ENCODE results near the gene SMAP1.
"Not testable (repeated sequence)": the region's sequence is repeated elsewhere in the genome, so short reads cannot be mapped to it uniquely, and the experiment has no call there.

The SMAP1 gene

DNA sequence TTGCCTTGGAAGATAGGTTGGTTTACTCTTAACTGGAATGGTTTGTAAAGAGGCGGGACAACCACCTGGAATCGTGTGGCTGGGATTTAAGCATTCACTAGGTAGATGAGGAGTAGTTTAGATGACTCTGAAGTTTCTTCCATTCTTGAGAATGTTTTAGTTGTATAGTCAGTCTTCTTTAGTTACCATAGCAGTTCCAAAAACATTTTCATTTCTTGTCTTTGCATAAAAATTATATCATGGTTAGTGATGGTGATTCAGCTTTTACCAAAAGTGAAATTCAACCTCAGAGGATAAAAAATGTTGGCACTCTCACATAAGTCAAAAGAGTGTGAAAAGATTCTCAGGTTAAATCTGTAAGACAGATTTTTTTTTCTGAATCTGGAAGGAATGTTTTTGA, 70.3 kb downstream of the SMAP1 start:
- no peak overlapping the region for H3K4me3 ChIP-seq (ENCODE audit: low read depth, low read length)

DNA sequence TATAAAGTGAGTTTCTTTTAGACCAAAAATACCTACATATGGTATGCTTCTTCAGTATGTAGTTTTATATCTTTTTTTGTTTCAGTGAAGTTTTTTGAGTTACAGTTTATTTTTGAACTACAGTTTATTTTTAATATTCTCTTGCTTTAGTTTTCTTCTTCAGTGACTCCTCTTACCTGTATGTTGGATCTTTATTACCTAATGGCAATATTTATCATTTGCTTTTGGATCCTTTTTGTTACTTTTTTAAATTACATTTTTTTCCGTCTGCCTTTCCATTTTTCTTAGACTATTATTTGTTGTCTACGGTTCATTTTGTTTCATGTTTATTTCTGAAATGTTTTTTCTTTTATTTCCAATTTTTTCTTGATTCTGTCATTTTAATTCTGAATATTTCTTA, 71.9 kb downstream of the SMAP1 start:
- no peak overlapping the region for H3K4me3 ChIP-seq (ENCODE audit: low read depth, low read length)

DNA sequence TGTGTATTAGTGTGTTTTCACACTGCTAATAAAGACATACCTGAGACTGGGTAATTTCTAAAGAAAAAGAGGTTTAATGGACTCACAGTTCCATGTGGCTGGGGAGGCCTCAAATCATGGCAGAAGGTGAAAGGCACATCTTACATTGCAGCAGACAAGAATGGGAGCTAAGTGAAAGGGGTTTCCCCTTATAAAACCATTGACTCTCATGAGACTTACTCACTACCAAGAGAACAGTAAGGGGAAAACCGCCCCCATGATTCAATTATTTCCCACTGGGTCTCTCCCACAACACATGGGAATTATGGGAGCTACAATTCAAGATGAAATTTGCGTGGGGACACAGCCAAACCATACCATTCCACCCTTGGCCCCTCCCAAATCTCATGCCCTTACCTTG, 73.1 kb downstream of the SMAP1 start:
- not testable (repeated sequence) for H3K4me3 ChIP-seq (ENCODE audit: low read depth, low read length)

DNA sequence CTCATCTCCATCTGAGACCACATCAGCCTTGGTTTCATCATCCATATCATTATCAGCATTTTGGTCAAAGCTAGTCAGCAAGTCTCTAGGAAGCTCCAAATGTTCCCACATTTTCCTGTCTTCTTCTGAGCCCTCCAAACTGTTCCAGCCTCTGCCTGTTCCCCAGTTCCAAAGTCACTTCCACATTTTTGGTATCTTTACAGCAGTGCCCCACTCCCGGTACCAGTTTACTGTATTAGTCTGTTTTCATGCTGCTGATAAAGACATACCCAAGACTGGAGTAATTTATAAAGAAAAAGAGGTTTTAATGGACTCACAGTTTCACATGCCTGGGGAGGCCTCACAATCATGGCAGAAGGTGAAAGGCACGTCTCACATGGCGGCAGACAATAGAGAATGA, 74.8 kb downstream of the SMAP1 start:
- not testable (repeated sequence) for H3K4me3 ChIP-seq (ENCODE audit: low read depth, low read length)

DNA sequence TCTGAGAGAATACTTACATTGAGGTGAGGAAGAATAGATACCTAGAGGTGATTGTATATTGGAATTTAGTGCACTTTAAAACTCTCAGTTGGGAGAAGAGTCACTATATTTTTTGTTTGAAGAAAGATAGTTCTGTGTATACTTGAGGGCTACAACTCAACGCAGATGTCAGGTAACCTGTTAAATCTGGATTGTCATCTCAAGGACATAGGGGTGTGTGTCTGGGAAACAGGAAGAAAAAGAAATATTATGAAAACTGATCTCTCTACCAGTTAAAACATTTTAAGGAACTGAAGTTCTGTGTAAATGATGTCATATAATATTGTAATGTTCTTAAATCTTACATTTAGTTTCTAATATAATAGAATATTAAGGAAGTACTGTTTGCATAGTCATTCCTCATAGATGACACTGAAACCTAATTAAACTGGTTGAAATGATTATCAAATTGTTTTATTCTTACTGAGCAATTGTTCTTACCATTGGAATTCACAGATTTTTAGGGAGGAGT, 86.2 kb downstream of the SMAP1 start:
- H3K4me3 ChIP-seq (ENCODE audit: low read depth, low read length), result no peak overlapping the region

DNA sequence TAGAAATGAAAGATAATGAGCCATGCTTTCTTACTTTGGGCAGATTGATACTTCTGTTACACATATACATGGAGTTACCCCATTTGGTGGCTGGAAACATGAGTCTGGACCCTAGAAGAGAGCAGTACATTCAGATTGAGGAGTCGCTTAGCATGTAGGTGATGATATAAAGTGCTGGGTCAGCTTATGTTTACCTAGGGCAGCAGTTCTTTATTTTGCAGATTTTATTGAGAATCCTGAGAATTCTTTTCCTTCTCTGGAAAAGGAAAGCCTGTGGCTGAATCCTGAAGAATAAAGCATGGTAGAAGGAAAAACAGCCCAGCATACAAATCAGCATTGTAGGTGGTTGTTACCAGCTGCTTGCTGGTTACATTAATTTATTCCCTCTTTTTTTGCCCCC, 91.2 kb downstream of the SMAP1 start:
- H3K4me3 ChIP-seq (ENCODE audit: low read depth, low read length), result no peak overlapping the region

DNA sequence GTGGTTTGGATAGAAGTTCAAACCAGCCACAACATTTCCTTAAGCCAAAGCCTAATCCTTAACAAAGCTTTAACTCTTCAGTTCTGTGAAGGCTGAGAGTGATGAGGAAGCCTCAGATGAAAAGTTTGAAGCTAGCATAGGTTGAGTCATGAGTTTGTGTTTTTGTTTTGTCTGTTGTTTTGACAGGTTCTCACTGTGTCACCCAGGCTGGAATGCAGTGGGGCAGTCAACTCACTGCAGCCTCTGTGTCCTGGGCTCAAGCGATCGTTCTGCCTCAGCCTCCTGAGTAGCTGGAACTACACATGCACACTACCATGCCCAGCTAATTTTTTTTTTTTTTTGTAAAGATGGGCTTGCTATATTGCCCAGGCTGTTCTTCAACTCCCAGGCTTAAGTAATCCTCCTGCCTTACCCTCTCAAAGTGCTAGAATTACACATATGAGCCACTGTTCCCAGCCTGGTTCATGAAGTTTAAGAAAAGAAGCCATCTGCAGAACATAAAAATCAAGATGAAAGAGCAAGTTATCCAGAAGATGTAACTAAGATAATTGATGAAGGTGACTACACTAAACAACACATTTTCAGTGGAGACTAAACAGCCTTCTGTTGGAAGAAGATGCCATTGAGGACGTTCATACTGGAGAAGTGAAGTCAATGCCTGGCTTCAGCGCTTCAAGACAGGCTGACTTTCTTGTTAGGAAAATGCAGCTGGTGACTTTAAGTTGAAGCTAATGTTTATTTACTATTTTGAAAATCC, 96.2 kb downstream of the SMAP1 start:
- H3K4me3 ChIP-seq (ENCODE audit: low read depth, low read length), result no peak overlapping the region

DNA sequence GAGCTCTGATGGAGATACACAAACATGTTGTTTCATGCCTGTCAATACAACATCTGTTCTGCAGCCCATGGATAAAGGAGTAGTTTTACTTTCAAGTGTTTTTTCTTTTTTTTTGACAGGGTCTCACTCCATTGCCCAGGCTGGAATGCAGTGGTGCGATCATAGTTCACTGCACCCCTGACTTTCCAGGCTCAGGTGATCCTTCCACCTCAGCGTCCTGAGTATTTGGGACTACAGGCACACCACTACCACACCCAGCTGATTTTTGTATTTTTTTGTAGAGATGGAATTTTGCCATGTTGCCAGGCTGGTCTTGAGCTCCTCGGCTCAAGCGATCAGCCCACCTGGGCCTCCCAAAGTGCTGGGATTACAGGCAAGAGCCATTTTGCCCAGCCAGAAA, 97.0 kb downstream of the SMAP1 start:
- H3K4me3 ChIP-seq (ENCODE audit: low read depth, low read length), result no peak overlapping the region

DNA sequence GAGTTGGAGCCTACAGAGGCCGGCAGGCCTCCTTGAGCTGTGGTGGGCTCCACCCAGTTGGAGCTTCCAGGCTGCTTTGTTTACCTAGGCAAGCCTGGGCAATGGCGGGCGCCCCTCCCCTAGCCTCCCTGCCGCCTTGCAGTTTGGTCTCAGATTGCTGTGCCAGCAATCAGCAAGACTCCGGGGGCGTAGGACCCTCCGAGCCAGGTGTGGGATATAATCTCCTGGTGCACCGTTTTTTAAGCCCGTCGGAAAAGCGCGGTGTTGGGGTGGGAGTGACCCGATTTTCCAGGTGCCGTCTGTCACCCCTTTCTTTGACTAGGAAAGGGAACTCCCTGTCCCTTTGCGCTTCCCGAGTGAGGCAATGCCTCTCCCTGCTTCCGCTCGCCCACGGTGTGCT, 103.7 kb downstream of the SMAP1 start:
- not testable (repeated sequence) for H3K4me3 ChIP-seq (ENCODE audit: low read depth, low read length)

DNA sequence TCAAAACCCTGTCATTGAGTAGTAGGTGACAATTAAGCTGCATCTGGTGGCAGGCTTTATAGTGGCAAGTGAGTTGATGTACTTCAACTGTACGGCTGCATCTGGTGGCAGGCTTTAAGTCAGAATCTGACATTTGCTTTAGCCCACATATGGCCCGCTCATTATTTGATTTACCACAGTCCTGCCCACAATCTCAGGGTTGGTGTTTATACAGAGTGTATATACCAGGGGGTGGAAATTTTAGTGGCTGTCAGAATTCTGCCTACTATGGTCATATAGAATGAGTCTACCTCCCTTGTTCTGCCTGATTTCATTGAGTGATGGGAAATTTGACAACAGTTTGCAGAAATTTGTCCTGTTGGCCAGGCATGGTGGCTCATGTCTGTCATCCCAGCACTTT, 112.3 kb downstream of the SMAP1 start:
- H3K4me3 ChIP-seq (ENCODE audit: low read depth, low read length), result no peak overlapping the region

DNA sequence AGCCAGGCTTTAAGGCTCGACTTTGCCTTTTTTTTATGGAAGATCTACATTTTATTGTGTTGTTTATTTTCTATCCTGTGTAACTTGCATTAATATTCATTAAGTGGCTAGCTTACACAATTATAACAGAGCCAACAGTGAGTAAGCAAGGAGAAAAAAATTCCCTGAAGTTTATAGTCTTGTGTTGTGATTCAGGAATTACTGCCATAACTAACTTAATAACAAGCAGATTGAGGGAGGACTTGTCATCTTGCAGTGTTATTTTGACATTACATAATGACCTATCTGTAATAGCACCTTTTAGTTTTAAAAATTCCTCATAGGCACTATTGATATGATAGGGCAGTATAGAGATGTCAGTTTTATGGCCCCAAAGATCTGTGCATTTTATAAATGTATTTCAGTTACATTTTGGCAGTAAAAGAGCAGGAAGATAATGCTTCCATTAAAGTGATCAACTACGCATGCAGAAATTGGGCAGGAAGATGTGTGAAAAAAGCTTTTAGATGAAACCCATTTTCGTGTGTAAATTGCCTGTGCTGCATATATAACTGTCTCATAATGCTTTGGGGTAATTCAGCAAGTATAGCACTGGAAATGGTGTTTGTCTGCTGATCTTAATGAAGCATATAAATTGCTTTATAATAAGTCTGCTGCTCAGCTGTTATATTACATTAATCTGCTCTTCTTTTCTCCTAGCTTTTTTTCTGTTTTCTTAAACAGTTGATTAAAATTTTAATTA, 123.0 kb downstream of the SMAP1 start:
- H3K4me3 ChIP-seq (ENCODE audit: low read depth, low read length), result no peak overlapping the region

DNA sequence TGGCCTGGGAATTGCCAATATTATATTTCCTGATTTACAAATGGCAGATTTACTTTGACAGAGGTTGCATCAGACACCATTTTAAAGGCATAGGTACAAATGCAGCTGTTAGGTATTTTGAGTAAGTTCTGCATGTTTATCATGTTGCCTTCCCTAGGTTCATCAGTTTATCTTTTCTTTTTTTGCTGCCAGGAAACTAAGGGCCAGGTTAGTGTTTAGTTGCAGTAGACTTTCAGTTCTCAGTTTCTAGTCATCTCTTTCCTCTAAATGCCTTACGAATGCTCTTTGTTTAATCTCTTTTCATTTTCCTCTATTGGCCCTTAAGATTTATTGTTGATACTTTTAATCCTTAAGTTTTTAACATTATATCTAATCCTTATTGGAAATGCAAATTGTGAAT, 129.9 kb downstream of the SMAP1 start:
- H3K4me3 ChIP-seq (ENCODE audit: low read depth, low read length), result no peak overlapping the region

DNA sequence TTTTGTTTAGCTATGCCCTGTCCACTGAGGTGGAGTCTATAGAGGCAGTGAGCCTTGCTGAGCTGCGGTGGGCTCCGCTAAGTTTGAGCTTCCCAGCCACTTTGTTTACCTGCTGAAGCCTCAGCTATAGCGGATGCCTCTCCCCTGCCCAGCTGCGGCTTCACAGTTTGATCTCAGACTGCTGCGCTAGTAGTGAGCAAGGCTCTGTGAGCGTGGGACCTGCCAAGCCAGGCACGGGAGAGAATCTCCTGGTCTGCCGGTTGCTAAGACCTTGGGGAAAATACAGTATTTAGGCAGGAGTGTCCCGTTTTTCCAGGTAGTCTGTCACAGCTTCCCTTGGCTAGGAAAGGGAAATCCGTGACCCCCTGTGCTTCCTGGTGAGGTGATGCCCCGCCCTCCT, 138.4 kb downstream of the SMAP1 start:
- no peak overlapping the region for H3K4me3 ChIP-seq (ENCODE audit: low read depth, low read length)

DNA sequence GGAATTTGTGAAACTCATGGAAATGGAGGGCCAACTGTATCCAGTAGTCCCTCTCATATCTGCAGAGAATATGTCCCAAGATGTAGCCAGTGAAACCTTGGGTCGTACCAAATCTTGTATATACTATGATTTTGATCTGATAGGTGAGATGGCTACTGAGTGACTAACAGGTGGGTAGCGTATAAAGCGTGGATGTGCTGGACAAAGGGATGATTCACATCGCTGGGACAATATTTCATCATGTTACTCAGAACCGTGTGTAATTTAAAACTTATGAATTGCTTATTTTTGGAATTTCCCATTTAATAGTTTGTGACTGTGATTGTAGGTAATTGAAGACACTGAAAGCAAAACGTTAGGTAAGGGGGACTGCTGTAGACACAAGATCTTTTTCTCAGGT, 144.1 kb downstream of the SMAP1 start:
- no peak overlapping the region for H3K4me3 ChIP-seq (ENCODE audit: low read depth, low read length)

DNA sequence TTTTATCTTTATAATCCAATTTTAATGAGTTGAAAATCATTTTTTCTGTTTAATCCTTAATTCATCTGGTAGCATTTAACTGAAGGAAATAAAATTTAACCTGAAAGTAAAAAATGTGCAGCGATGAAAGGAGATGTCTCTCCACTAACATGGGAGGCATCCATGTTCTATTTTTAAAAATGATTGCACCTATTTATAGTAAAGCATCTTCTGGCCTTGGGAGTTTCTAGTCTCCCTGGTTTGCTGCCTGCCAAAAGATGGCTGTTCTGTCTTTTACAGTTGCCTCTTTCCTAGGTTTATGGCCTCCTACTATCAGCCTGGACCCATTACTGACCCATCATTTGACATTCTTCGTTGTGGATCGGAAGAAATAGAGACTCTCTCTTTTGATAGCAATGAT, 146.2 kb downstream of the SMAP1 start:
- no peak overlapping the region for H3K4me3 ChIP-seq (ENCODE audit: low read depth, low read length)

DNA sequence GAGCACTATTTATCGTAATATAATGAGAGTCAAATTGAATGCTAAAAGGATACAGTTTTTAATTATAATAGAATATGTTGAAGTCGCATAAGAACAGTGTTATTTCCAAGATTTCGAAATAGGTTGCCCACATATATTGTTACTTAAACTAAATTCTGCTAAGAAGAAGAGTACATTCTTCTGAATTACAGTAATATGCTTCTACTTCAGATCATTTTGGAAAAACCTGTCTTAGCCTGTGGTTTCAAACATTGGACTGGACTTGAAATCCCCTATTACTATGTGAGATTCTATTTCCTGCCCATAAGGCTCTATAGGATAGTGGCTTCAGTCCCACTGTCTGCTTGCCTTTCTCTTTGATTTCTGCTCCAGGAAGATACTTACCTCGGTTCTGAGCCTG, 152.0 kb downstream of the SMAP1 start:
- H3K4me3 ChIP-seq (ENCODE audit: low read depth, low read length), result no peak overlapping the region

DNA sequence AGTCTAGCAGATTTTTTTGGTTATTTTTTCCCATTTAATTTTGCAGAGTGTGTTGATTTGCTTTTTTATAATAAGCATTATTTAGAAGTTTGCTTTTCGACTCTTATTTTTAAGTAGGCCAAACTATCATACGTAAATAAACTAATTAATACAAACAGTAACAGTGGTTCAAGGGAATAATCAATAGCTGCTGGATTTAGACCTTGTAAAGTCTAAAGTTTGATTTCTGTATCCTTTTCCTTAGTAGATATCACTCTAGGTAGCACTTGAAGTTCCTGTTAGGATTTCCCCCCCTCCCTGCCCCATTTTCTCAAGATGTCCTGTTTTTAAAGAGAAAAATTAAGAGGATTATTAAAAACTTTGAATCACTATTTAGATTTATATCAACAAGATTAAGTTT, 153.1 kb downstream of the SMAP1 start:
- H3K4me3 ChIP-seq (ENCODE audit: low read depth, low read length), result no peak overlapping the region

DNA sequence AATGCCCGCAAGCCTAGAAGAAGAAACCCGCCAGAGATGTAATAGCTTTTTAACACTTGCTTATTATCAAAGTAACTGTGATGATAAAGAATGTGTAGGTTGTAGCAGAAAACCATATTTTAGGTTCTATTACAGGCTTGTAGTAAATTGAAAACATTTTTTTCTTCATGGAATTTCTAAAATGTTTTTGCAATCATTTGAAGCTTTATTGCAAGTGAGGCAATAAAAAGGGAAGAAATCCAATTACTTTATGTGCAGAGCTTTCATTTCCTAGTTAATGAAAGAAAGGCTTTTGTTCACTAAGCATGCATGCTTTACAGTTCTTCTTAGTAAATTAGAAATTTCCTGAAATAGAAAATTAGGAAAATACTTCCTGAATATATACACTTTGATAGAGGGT, 154.1 kb downstream of the SMAP1 start:
- H3K4me3 ChIP-seq (ENCODE audit: low read depth, low read length), result no peak overlapping the region

DNA sequence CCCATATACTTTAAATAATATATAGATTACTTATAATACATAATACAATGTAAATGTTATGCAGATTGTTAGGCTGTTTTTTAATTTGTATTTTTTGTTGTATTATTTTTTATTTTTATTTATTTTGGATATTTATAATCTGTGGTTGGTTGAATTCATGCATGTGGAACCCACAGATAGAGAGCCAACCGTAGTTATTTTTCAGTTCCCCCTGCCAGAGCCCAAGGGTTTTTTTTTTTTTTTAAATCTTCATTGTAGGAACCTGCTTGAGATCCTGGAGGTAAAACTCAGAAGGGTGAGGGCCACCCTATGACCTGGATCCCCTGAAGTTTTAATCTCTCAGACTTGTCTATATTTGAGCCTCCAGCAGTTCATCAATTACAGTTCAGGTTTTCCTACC, 156.0 kb downstream of the SMAP1 start:
- H3K4me3 ChIP-seq (ENCODE audit: low read depth, low read length), result no peak overlapping the region

DNA sequence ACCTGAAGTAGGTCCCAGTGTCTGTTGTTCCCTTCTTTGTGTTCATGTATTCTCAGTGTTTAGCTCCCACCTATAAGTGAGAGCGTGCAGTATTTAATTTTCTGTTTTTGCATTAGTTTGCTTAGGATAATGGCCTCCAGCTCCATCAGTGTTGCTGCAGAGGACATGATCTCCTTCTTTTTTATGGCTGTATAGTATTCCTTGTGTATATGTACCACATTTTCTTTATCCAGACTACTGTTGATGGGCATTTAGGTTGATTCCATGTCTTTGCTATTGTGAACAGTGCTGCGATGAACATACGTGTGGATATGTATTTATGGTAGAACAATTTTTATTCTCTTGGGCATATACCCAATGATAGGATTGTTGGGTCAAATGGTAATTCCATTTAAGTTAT, 163.7 kb downstream of the SMAP1 start:
- H3K4me3 ChIP-seq (ENCODE audit: low read depth, low read length), result no peak overlapping the region

DNA sequence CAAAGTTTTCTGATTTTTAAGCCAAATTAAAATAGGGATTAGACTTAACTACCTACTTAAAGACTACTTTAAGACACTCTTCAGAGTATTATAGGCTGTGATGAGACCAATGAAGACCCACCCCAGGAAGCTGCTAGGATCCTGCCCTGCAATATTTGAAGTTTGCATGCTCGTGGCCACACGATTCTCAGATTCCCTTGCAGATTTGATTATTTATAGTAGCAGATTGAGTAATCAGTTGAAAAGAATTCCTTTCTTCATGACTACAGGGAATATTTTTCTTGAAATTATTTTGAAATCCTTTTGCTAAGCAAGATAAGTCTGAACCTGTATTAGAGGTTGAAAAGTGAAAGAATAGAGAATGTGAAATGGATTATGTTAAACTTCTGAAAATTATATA, 166.8 kb downstream of the SMAP1 start:
- H3K4me3 ChIP-seq (ENCODE audit: low read depth, low read length), result no peak overlapping the region

DNA sequence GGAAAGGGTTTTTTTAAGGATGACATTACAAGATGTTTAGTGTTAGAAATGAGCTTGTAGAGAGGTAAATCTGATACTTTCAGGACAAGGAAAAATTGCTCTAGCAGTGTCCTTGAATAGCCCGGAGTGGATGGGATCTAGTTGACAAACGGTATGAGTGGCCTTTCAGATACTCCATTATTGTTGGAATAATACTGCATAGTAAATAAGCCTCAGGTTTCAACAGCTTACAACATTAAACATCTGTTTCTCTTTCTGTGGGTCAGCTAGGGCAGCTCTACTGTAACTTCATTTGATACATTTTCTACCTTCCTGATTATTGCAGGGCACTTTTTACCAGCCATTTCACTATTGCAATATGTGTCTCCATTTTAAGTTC, 171.2 kb downstream of the SMAP1 start:
- H3K4me3 ChIP-seq (ENCODE audit: low read depth, low read length), result no peak overlapping the region

Measured in iPS-11a (cell line).